ENCODE data around the gene GRK3. TPM values are rescaled to one million over a fixed set of nuclear protein-coding genes. Genes with fewer than 3 reads are reported as not detected.

The GRK3 gene
- total and polyA plus RNA-seq, 2 of the 4 experiments (the other 2 are of a cell fraction) = 0.58 to 1.6 TPM

GRCh38 chr22:25698461-25698860, 134.0 kb downstream of the GRK3 start:
- Histone ChIP-seq H2BK120ac (ENCODE audit: low read depth, low read length) (no peak overlapping the region), H3K4me1 (ENCODE audit: control insufficient read depth, insufficient read depth, low read length) (no peaks in the 10 kb centered on the region), H3K14ac (replicated peaks; ENCODE audit: low read depth, low read length) (no peak overlapping the region), H3K9me1 (ENCODE audit: insufficient read depth, low read length) (no peaks in the 10 kb centered on the region), H3K79me1 (ENCODE audit: low read depth in 1 of 2, low read length in 2 of 2) (no peaks in the 10 kb centered on the region), H3K36me3 (ENCODE audit: control insufficient read depth, insufficient read depth, low read length) (no peaks in the 10 kb centered on the region), H2BK5ac (ENCODE audit: low read depth, low read length, poor library complexity, severe bottlenecking) (no peak overlapping the region), H2AK9ac (replicated peaks; ENCODE audit: low read depth, low read length, poor library complexity) (no peak overlapping the region), H2BK15ac (ENCODE audit: low read depth, low read length) (no peak overlapping the region), H2AK5ac (ENCODE audit: low read depth, low read length) (no peak overlapping the region), H3K4ac (ENCODE audit: low read depth, low read length) (no peak overlapping the region), H3K4me2 (ENCODE audit: low read depth, low read length) (no peak overlapping the region), H3K18ac (ENCODE audit: low read depth, low read length) (no peak overlapping the region), H3K27ac (ENCODE audit: insufficient read depth, low read length) (no peak overlapping the region), H2AFZ (replicated peaks; ENCODE audit: low read length, poor library complexity) (no peak overlapping the region), H3K23ac (ENCODE audit: low read depth, low read length) (no peak overlapping the region), H4K91ac (ENCODE audit: insufficient read depth, low read depth, low read length) (no peak overlapping the region), H3K9me3 (ENCODE audit: control insufficient read depth, insufficient read depth, low read length) (no peaks in the 10 kb centered on the region), H3K27me3 (ENCODE audit: control insufficient read depth, insufficient read depth, low read length) (no peaks in the 10 kb centered on the region), H4K5ac (ENCODE audit: low read depth, low read length) (no peak overlapping the region), H4K20me1 (ENCODE audit: insufficient read depth, low read length) (no peaks in the 10 kb centered on the region), H3K56ac (ENCODE audit: extremely low read depth, insufficient read depth, low read length) (no peak overlapping the region), H3K4me3 (ENCODE audit: insufficient read depth, low read depth, low read length) (no peak overlapping the region), H2BK20ac (ENCODE audit: low read depth, low read length) (no peak overlapping the region), H4K8ac (ENCODE audit: low read depth in 2 of 2, low read length in 2 of 2) (no peak overlapping the region), H3K9ac (ENCODE audit: low read depth, low read length) (no peak overlapping the region)
- POLR2A ChIA-PET (ENCODE audit: unreplicated experiment) = no interaction called here
- DNase-seq = no peak
- BruUV-seq (replicated peaks) = no TSS peak
- CTCF ChIA-PET = no interaction called here
- no peak for ATAC-seq (ENCODE audit: low read depth)
- TF ChIP-seq RCOR1 (IDR thresholded peaks at IDR 0.05; ENCODE audit: insufficient replicate concordance, low read length) (no peak), CHD1 (IDR thresholded peaks at IDR 0.05; ENCODE audit: low read depth, low read length) (no peak)
- intact Hi-C loops (cut with micrococcal nuclease) (no loop called here), in situ Hi-C loops (cut with MboI; ENCODE audit: low sequenced_read_pairs) (no loop called here), dilution Hi-C loops (cut with HindIII; ENCODE audit: low sequenced_read_pairs, unreplicated experiment) (no loop called here)
- 78% methylated on average over 5 of the region's 7 CpGs; no CpG with 5 or more reads in 1 of the 2 experiments for WGBS, 2 experiments (ENCODE audit: extremely low coverage in 2 of 2, insufficient read length in 1 of 2)

Data from IMR-90 (cell line).